ENCODE measurements around the gene PCNA.

- TF ChIP-seq CTCF (IDR thresholded peaks at IDR 0.05) (no peak), POLR2A (IDR thresholded peaks at IDR 0.05) (no peak)
Observed at GRCh38 chr20:5070081-5070480, 49.7 kb downstream of the PCNA start.

All from lower leg skin (tissue), 3 donors.